ENCODE results near the gene SLC25A2. TPM values are rescaled to one million over a fixed set of nuclear protein-coding genes. Genes with fewer than 3 reads are reported as not detected.

SLC25A2 gene
- total and polyA plus RNA-seq, 2 of the 8 experiments (the other 6 are each of a cell fraction or from before 2014, with no cell fraction given) = not detected

DNA sequence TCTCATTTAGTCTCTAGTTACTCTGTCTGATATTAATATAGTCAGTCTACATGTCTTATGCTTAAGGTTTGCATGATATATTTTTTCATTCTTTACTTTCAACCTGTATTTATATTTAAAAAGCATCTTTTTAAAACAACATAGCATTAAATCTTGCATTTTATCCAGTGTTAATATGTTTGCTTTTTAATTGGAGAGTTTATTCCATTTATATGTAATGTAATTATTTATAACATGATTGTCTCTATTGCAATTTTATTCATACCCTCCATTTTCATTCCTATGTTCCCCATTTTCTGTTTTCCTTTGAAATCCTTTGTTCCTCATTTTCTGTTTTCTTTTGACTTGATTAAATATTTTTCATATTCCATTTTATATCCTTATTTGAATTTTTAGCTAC is 45.4 kb downstream of the SLC25A2 start (continued):
- no peak for TF ChIP-seq SIN3A (conservative IDR thresholded peaks at IDR 0.05 in 1 of 2, IDR thresholded peaks at IDR 0.05 in 1 of 2; ENCODE audit: low read depth in 1 of 2, low read length in 2 of 2)
- TF ChIP-seq SIRT6 (IDR thresholded peaks at IDR 0.05; ENCODE audit: low read length) = no peak

Other genes starting within 250 kb of the SLC25A2 start
Only the 30 nearest of the 38 such genes appear.
- gene PCDHB7, start 131.4 kb downstream of the SLC25A2 start, total RNA-seq (2021; fragmentation: NEBNext Ultra II Directional; extraction: Animal tissue kit (Norgen Biotek cat#: 25700)) = 0.19 and 0.25 TPM in 2 replicates
- 0.17 and 0.24 TPM in 2 replicates for gene PCDHB7, start 131.4 kb downstream of the SLC25A2 start, polyA plus RNA-seq (2011; rRNA removed)
- 0.92 and 1.1 TPM in 2 replicates for gene PCDHB8, start 126.3 kb downstream of the SLC25A2 start, total RNA-seq (2021; fragmentation: NEBNext Ultra II Directional; extraction: Animal tissue kit (Norgen Biotek cat#: 25700))
- 0.24 and 0.30 TPM in 2 replicates for gene PCDHB8, start 126.3 kb downstream of the SLC25A2 start, polyA plus RNA-seq (2011; rRNA removed)
- 5.2 and 5.9 TPM in 2 replicates for gene PCDHB16, start 121.7 kb downstream of the SLC25A2 start, total RNA-seq (2021; fragmentation: NEBNext Ultra II Directional; extraction: Animal tissue kit (Norgen Biotek cat#: 25700))
- gene PCDHB16, start 121.7 kb downstream of the SLC25A2 start, polyA plus RNA-seq (2011; rRNA removed) = 1.7 and 2.2 TPM in 2 replicates
- gene PCDHB9, start 116.9 kb downstream of the SLC25A2 start, total RNA-seq (2021; fragmentation: NEBNext Ultra II Directional; extraction: Animal tissue kit (Norgen Biotek cat#: 25700)) = 1.6 and 3.8 TPM in 2 replicates
- 0.68 and 0.88 TPM in 2 replicates for gene PCDHB9, start 116.9 kb downstream of the SLC25A2 start, polyA plus RNA-seq (2011; rRNA removed)
- 1.8 and 1.9 TPM in 2 replicates for gene PCDHB10, start 111.7 kb downstream of the SLC25A2 start, total RNA-seq (2021; fragmentation: NEBNext Ultra II Directional; extraction: Animal tissue kit (Norgen Biotek cat#: 25700))
- gene PCDHB10, start 111.7 kb downstream of the SLC25A2 start, polyA plus RNA-seq (2011; rRNA removed) = 1.3 and 1.5 TPM in 2 replicates
- 0.86 and 1.4 TPM in 2 replicates for gene PCDHB11, start 104.4 kb downstream of the SLC25A2 start, total RNA-seq (2021; fragmentation: NEBNext Ultra II Directional; extraction: Animal tissue kit (Norgen Biotek cat#: 25700))
- 0.50 and 0.63 TPM in 2 replicates for gene PCDHB11, start 104.4 kb downstream of the SLC25A2 start, polyA plus RNA-seq (2011; rRNA removed)
- 2.0 and 3.0 TPM in 2 replicates for gene PCDHB12, start 95.3 kb downstream of the SLC25A2 start, total RNA-seq (2021; fragmentation: NEBNext Ultra II Directional; extraction: Animal tissue kit (Norgen Biotek cat#: 25700))
- gene PCDHB12, start 95.3 kb downstream of the SLC25A2 start, polyA plus RNA-seq (2011; rRNA removed) = 1.1 and 1.9 TPM in 2 replicates
- 1.1 and 1.4 TPM in 2 replicates for gene PCDHB13, start 90.1 kb downstream of the SLC25A2 start, total RNA-seq (2021; fragmentation: NEBNext Ultra II Directional; extraction: Animal tissue kit (Norgen Biotek cat#: 25700))
- gene PCDHB13, start 90.1 kb downstream of the SLC25A2 start, polyA plus RNA-seq (2011; rRNA removed) = 1.1 and 1.5 TPM in 2 replicates
- 2.7 and 2.9 TPM in 2 replicates for gene PCDHB14, start 80.7 kb downstream of the SLC25A2 start, total RNA-seq (2021; fragmentation: NEBNext Ultra II Directional; extraction: Animal tissue kit (Norgen Biotek cat#: 25700))
- gene PCDHB14, start 80.7 kb downstream of the SLC25A2 start, polyA plus RNA-seq (2011; rRNA removed) = 2.5 and 2.7 TPM in 2 replicates
- 3.9 and 4.0 TPM in 2 replicates for gene PCDHB15, start 58.7 kb downstream of the SLC25A2 start, total RNA-seq (2021; fragmentation: NEBNext Ultra II Directional; extraction: Animal tissue kit (Norgen Biotek cat#: 25700))
- 2.8 and 4.9 TPM in 2 replicates for gene PCDHB15, start 58.7 kb downstream of the SLC25A2 start, polyA plus RNA-seq (2011; rRNA removed)
- 99.4 and 101 TPM in 2 replicates for gene TAF7, start 16.7 kb upstream of the SLC25A2 start, total RNA-seq (2021; fragmentation: NEBNext Ultra II Directional; extraction: Animal tissue kit (Norgen Biotek cat#: 25700))
- 23.6 and 29.8 TPM in 2 replicates for gene TAF7, start 16.7 kb upstream of the SLC25A2 start, polyA plus RNA-seq (2011; rRNA removed)
- gene PCDHGA1, start 26.5 kb upstream of the SLC25A2 start, total RNA-seq (2021; fragmentation: NEBNext Ultra II Directional; extraction: Animal tissue kit (Norgen Biotek cat#: 25700)) = 0.84 and 0.89 TPM in 2 replicates
- 0.57 and 1.1 TPM in 2 replicates for gene PCDHGA1, start 26.5 kb upstream of the SLC25A2 start, polyA plus RNA-seq (2011; rRNA removed)
- gene PCDHGA2, start 34.7 kb upstream of the SLC25A2 start, total RNA-seq (2021; fragmentation: NEBNext Ultra II Directional; extraction: Animal tissue kit (Norgen Biotek cat#: 25700)) = 0.31 and 0.32 TPM in 2 replicates
- gene PCDHGA2, start 34.7 kb upstream of the SLC25A2 start, polyA plus RNA-seq (2011; rRNA removed) = 0.39 and 0.61 TPM in 2 replicates
- 0.25 and 0.39 TPM in 2 replicates for gene PCDHGA3, start 39.8 kb upstream of the SLC25A2 start, total RNA-seq (2021; fragmentation: NEBNext Ultra II Directional; extraction: Animal tissue kit (Norgen Biotek cat#: 25700))
- gene PCDHGA3, start 39.8 kb upstream of the SLC25A2 start, polyA plus RNA-seq (2011; rRNA removed) = 0.15 and 0.30 TPM in 2 replicates
- 2.8 and 3.9 TPM in 2 replicates for gene PCDHGB1, start 46.0 kb upstream of the SLC25A2 start, total RNA-seq (2021; fragmentation: NEBNext Ultra II Directional; extraction: Animal tissue kit (Norgen Biotek cat#: 25700))
- gene PCDHGB1, start 46.0 kb upstream of the SLC25A2 start, polyA plus RNA-seq (2011; rRNA removed) = 1.3 and 2.0 TPM in 2 replicates
- gene PCDHGA4, start 51.0 kb upstream of the SLC25A2 start, total RNA-seq (2021; fragmentation: NEBNext Ultra II Directional; extraction: Animal tissue kit (Norgen Biotek cat#: 25700)) = 1.9 and 2.5 TPM in 2 replicates
- gene PCDHGA4, start 51.0 kb upstream of the SLC25A2 start, polyA plus RNA-seq (2011; rRNA removed) = 1.4 and 1.7 TPM in 2 replicates
- 2.8 and 2.9 TPM in 2 replicates for gene PCDHGB2, start 55.9 kb upstream of the SLC25A2 start, total RNA-seq (2021; fragmentation: NEBNext Ultra II Directional; extraction: Animal tissue kit (Norgen Biotek cat#: 25700))
- gene PCDHGB2, start 55.9 kb upstream of the SLC25A2 start, polyA plus RNA-seq (2011; rRNA removed) = 1.9 TPM in 2 replicates
- gene PCDHGA5, start 60.1 kb upstream of the SLC25A2 start, total RNA-seq (2021; fragmentation: NEBNext Ultra II Directional; extraction: Animal tissue kit (Norgen Biotek cat#: 25700)) = 1.0 and 1.3 TPM in 2 replicates
- gene PCDHGA5, start 60.1 kb upstream of the SLC25A2 start, polyA plus RNA-seq (2011; rRNA removed) = 1.1 TPM in 2 replicates
- 1.3 and 1.6 TPM in 2 replicates for gene PCDHGB3, start 66.2 kb upstream of the SLC25A2 start, total RNA-seq (2021; fragmentation: NEBNext Ultra II Directional; extraction: Animal tissue kit (Norgen Biotek cat#: 25700))
- gene PCDHGB3, start 66.2 kb upstream of the SLC25A2 start, polyA plus RNA-seq (2011; rRNA removed) = 1.9 and 2.0 TPM in 2 replicates
- gene PCDHGA6, start 69.8 kb upstream of the SLC25A2 start, total RNA-seq (2021; fragmentation: NEBNext Ultra II Directional; extraction: Animal tissue kit (Norgen Biotek cat#: 25700)) = 1.3 and 1.4 TPM in 2 replicates
- 2.0 TPM in 2 replicates for gene PCDHGA6, start 69.8 kb upstream of the SLC25A2 start, polyA plus RNA-seq (2011; rRNA removed)
- gene PCDHGA7, start 78.7 kb upstream of the SLC25A2 start, total RNA-seq (2021; fragmentation: NEBNext Ultra II Directional; extraction: Animal tissue kit (Norgen Biotek cat#: 25700)) = 0.73 and 1.1 TPM in 2 replicates
- gene PCDHGA7, start 78.7 kb upstream of the SLC25A2 start, polyA plus RNA-seq (2011; rRNA removed) = 0.39 and 0.55 TPM in 2 replicates
- 7.8 and 9.1 TPM in 2 replicates for gene PCDHGB4, start 83.6 kb upstream of the SLC25A2 start, total RNA-seq (2021; fragmentation: NEBNext Ultra II Directional; extraction: Animal tissue kit (Norgen Biotek cat#: 25700))
- 8.0 and 9.7 TPM in 2 replicates for gene PCDHGB4, start 83.6 kb upstream of the SLC25A2 start, polyA plus RNA-seq (2011; rRNA removed)
- gene PCDHGA8, start 88.6 kb upstream of the SLC25A2 start, total RNA-seq (2021; fragmentation: NEBNext Ultra II Directional; extraction: Animal tissue kit (Norgen Biotek cat#: 25700)) = 1.4 and 1.7 TPM in 2 replicates
- 0.79 and 1.2 TPM in 2 replicates for gene PCDHGA8, start 88.6 kb upstream of the SLC25A2 start, polyA plus RNA-seq (2011; rRNA removed)
- 1.9 and 2.6 TPM in 2 replicates for gene PCDHGB5, start 93.9 kb upstream of the SLC25A2 start, total RNA-seq (2021; fragmentation: NEBNext Ultra II Directional; extraction: Animal tissue kit (Norgen Biotek cat#: 25700))
- gene PCDHGB5, start 93.9 kb upstream of the SLC25A2 start, polyA plus RNA-seq (2011; rRNA removed) = 1.1 and 1.7 TPM in 2 replicates
- gene PCDHGA9, start 98.7 kb upstream of the SLC25A2 start, total RNA-seq (2021; fragmentation: NEBNext Ultra II Directional; extraction: Animal tissue kit (Norgen Biotek cat#: 25700)) = 1.1 and 1.2 TPM in 2 replicates
- 0.61 and 0.79 TPM in 2 replicates for gene PCDHGA9, start 98.7 kb upstream of the SLC25A2 start, polyA plus RNA-seq (2011; rRNA removed)
- gene PCDHGB6, start 104.0 kb upstream of the SLC25A2 start, total RNA-seq (2021; fragmentation: NEBNext Ultra II Directional; extraction: Animal tissue kit (Norgen Biotek cat#: 25700)) = 3.4 and 4.1 TPM in 2 replicates
- gene PCDHGB6, start 104.0 kb upstream of the SLC25A2 start, polyA plus RNA-seq (2011; rRNA removed) = 4.1 and 4.3 TPM in 2 replicates
- gene PCDHGA10, start 108.9 kb upstream of the SLC25A2 start, total RNA-seq (2021; fragmentation: NEBNext Ultra II Directional; extraction: Animal tissue kit (Norgen Biotek cat#: 25700)) = 2.1 and 2.2 TPM in 2 replicates
- 6.4 and 7.1 TPM in 2 replicates for gene PCDHGA10, start 108.9 kb upstream of the SLC25A2 start, polyA plus RNA-seq (2011; rRNA removed)
- 8.7 and 9.5 TPM in 2 replicates for gene PCDHGB7, start 113.6 kb upstream of the SLC25A2 start, total RNA-seq (2021; fragmentation: NEBNext Ultra II Directional; extraction: Animal tissue kit (Norgen Biotek cat#: 25700))
- gene PCDHGB7, start 113.6 kb upstream of the SLC25A2 start, polyA plus RNA-seq (2011; rRNA removed) = 4.1 and 5.5 TPM in 2 replicates
- 8.2 and 8.3 TPM in 2 replicates for gene PCDHGA11, start 117.0 kb upstream of the SLC25A2 start, total RNA-seq (2021; fragmentation: NEBNext Ultra II Directional; extraction: Animal tissue kit (Norgen Biotek cat#: 25700))
- 2.2 and 2.7 TPM in 2 replicates for gene PCDHGA11, start 117.0 kb upstream of the SLC25A2 start, polyA plus RNA-seq (2011; rRNA removed)
- gene PCDHGA12, start 126.5 kb upstream of the SLC25A2 start, total RNA-seq (2021; fragmentation: NEBNext Ultra II Directional; extraction: Animal tissue kit (Norgen Biotek cat#: 25700)) = 1.0 and 1.3 TPM in 2 replicates
- 0.88 and 1.2 TPM in 2 replicates for gene PCDHGA12, start 126.5 kb upstream of the SLC25A2 start, polyA plus RNA-seq (2011; rRNA removed)

Measured in H1 (cell line).